ENCODE data around the gene TRMT112.

Gene TRMT112

GRCh38 chr11:64268025-64268892, 49.1 kb downstream of the TRMT112 start:
- DNase-seq, result no peak

GRCh38 chr11:64267207-64267945, 50.0 kb downstream of the TRMT112 start:
- no peak for DNase-seq

Measured in AML-193 (cell line).